GM10248 (cell line): ENCODE results near the gene TFDP2.
"Not testable (repeated sequence)": the region's sequence is repeated elsewhere in the genome, so short reads cannot be mapped to it uniquely, and the experiment has no call there.

ENCODE experiments used
- CTCF ChIA-PET: fragments of 300-600 bp; sonication (Branson Sonifier 250); formaldehyde crosslinking; extraction: SDS; loops from one replicate; lab custom pipeline; 2021; ENCODE audit warnings: antibody characterized with exemption; lab: Yijun Ruan, JAX
- POLR2A ChIA-PET: fragments of 350-650 bp; sonication (Branson Sonifier 250); formaldehyde crosslinking; extraction: SDS; loops from one replicate; lab custom pipeline; 2020; ENCODE audit warnings: antibody characterized with exemption; lab: Yijun Ruan, JAX
- DNase-seq: peaks from one replicate; pipeline ENCODE4 v3.0.0; 2012; ENCODE audit errors: extremely low spot score
- CTCF ChIP-seq: IDR thresholded peaks from 2 replicates; pipeline ENCODE4 v1.5.1; 2012; ENCODE audit warnings: mild to moderate bottlenecking, low read depth; ENCODE audit errors: extremely low read depth, missing control alignments, control extremely low read depth

Gene TFDP2

GRCh38 chr3:142097099-142097843 lies 52.1 kb downstream of the TFDP2 start:
- POLR2A ChIA-PET = no interaction called here
- CTCF ChIA-PET = interaction anchor here (1.3 kb wide), 1 partner anchor 11 kb away, joined by 4 read pairs; no protein-coding TSS in a partner anchor
- TF ChIP-seq CTCF = no peak
- DNase-seq = no peak

- ChIA-PET POLR2A (no interaction called here), CTCF (interaction anchor here (1.3 kb wide), 2 partner anchors 12 to 184 kb away, joined by 3 to 4 read pairs; no protein-coding TSS in a partner anchor)
- TF ChIP-seq CTCF = no peak
- DNase-seq = no peak
Observed at GRCh38 chr3:142095841-142096240, 53.5 kb downstream of the TFDP2 start.

- DNase-seq, POLR2A ChIA-PET: not testable (repeated sequence)
- CTCF ChIA-PET = interaction anchor here (1.0 kb wide), 1 partner anchor 23 kb away, joined by 3 read pairs; no protein-coding TSS in a partner anchor
Observed at GRCh38 chr3:142088925-142089324, 60.4 kb downstream of the TFDP2 start.

GRCh38 chr3:142088522-142088921 lies 60.8 kb downstream of the TFDP2 start:
- DNase-seq = no peak
- ChIA-PET POLR2A (no interaction called here), CTCF (interaction anchor here (1.3 kb wide), 1 partner anchor 11 kb away, joined by 6 read pairs; no protein-coding TSS in a partner anchor)
- TF ChIP-seq CTCF = no peak

- DNase-seq = no peak
- CTCF ChIA-PET = interaction anchor here (1.3 kb wide), 1 partner anchor 10 kb away, joined by 6 read pairs; no protein-coding TSS in a partner anchor
- TF ChIP-seq CTCF = no peak
- POLR2A ChIA-PET = no interaction called here
Observed at GRCh38 chr3:142087676-142088075, 61.7 kb downstream of the TFDP2 start.

- no peak for DNase-seq
- CTCF ChIA-PET = interaction anchor here (1.0 kb wide), 1 partner anchor 20 kb away, joined by 3 read pairs; no protein-coding TSS in a partner anchor
- no peak for TF ChIP-seq CTCF
- POLR2A ChIA-PET = no interaction called here
Observed at GRCh38 chr3:142086581-142087090, 62.7 kb downstream of the TFDP2 start.

GRCh38 chr3:142081178-142081577 lies 68.2 kb downstream of the TFDP2 start:
- TF ChIP-seq CTCF = no peak
- DNase-seq = no peak
- POLR2A ChIA-PET = no interaction called here
- CTCF ChIA-PET = no interaction called here
